Endothelial cell of umbilical vein (primary cell): Measurements from ENCODE around the gene RPL21. TPM values are rescaled to one million over a fixed set of nuclear protein-coding genes. Genes with fewer than 3 reads are reported as not detected.

Source experiments
- BruUV-seq: library from RNA; stranded (reverse); fragments of 400-500 nt; replicated peaks from 2 replicates; lab custom pipeline; 2021; lab: Mats Ljungman, UMichigan
- CTCF ChIA-PET: fragments of 300-600, 350-600 bp; sonication (Branson Sonifier 250); formaldehyde crosslinking; loops from one replicate; lab custom pipeline; 2021; ENCODE audit warnings: antibody characterized with exemption, inconsistent platforms; lab: Charles Lee
- POLR2A ChIA-PET: fragments of 300-600, 350-600 bp; sonication (Branson Sonifier 250); formaldehyde crosslinking; loops from one replicate; lab custom pipeline; 2021; ENCODE audit warnings: antibody characterized with exemption, inconsistent platforms; lab: Charles Lee
- DNase-seq: peaks from one replicate; pipeline ENCODE4 v3.0.0-alpha.2; 2011; ENCODE audit warnings: low read depth, low spot score
- FAIRE-seq: peaks from 2 replicates; lab custom pipeline; 2011; peaks lifted over from hg19 to GRCh38; lab: Jason Lieb, UNC
- H2AFZ ChIP-seq: 2 replicates; pipeline ENCODE4 v1.6.0; 2012; ENCODE audit warnings: low read depth, low read length, control low read depth, inconsistent platforms
- H3K27ac ChIP-seq: 2 replicates; pipeline ENCODE4 v1.5.1; 2011; ENCODE audit warnings: low read depth, mild to moderate bottlenecking, control low read depth, low read length, moderate library complexity; ENCODE audit not compliant: insufficient read depth
- H3K27me3 ChIP-seq, 2 experiments: 2 replicates each; pipeline versions ENCODE4 v1.6.0 to v1.6.1; 2011; ENCODE audit warnings: low read length in 2 of 2, mixed read lengths in 1 of 2; ENCODE audit not compliant: control insufficient read depth in 2 of 2, insufficient read depth in 2 of 2
- H3K36me3 ChIP-seq, 2 experiments: 2 replicates in 1 of 2; 3 replicates in 1 of 2; pipeline ENCODE4 v1.5.1; 2011; ENCODE audit warnings: low read length in 2 of 2, mild to moderate bottlenecking in 1 of 2, moderate library complexity in 1 of 2; ENCODE audit not compliant: control insufficient read depth in 2 of 2, insufficient read depth in 2 of 2; ENCODE audit errors: extremely low read depth in 1 of 2
- H3K4me1 ChIP-seq: 3 replicates; pipeline ENCODE4 v1.5.1; 2011; ENCODE audit warnings: mild to moderate bottlenecking, low read length; ENCODE audit not compliant: control insufficient read depth, insufficient read depth; ENCODE audit errors: extremely low read depth
- H3K4me2 ChIP-seq: 2 replicates; pipeline ENCODE4 v1.6.1; 2011; ENCODE audit warnings: low read length, control low read depth, mixed read lengths; ENCODE audit not compliant: insufficient read depth
- H3K4me3 ChIP-seq, 3 experiments: fragments of 200-600 bp in 1 of 3; sonication (generic), shearing (Covaris generic) in 1 of 3; replicated peaks in 1 of 3; 2 replicates each; pipeline ENCODE4 v1.5.1; 2011 to 2016; ENCODE audit warnings: control low read depth in 3 of 3, low read length in 3 of 3, mild to moderate bottlenecking in 2 of 3, inconsistent platforms in 1 of 3, low read depth in 1 of 3, moderate library complexity in 1 of 3; ENCODE audit not compliant: insufficient read depth in 1 of 3
- H3K79me2 ChIP-seq: 2 replicates; pipeline ENCODE4 v1.6.0; 2012; ENCODE audit warnings: low read length, inconsistent platforms; ENCODE audit not compliant: control insufficient read depth, insufficient read depth
- H3K9ac ChIP-seq: replicated peaks from 2 replicates; pipeline ENCODE3; 2011; ENCODE audit warnings: low read length, control low read depth; ENCODE audit not compliant: insufficient read depth; ENCODE audit errors: extremely low read depth
- H3K9me1 ChIP-seq: replicated peaks from 3 replicates; pipeline ENCODE4 v1.6.0; 2011; ENCODE audit warnings: mild to moderate bottlenecking, low read length; ENCODE audit not compliant: control insufficient read depth, insufficient read depth; ENCODE audit errors: extremely low read depth
- H3K9me3 ChIP-seq: replicated peaks from 2 replicates; pipeline ENCODE4 v1.5.1; 2012; ENCODE audit warnings: low read length, inconsistent platforms; ENCODE audit not compliant: control insufficient read depth, insufficient read depth
- H4K20me1 ChIP-seq: replicated peaks from 2 replicates; pipeline ENCODE3; 2011; ENCODE audit warnings: mild to moderate bottlenecking, low read length; ENCODE audit not compliant: control insufficient read depth, insufficient read depth; ENCODE audit errors: extremely low read depth
- EZH2 ChIP-seq: IDR thresholded peaks from 2 replicates; pipeline ENCODE4 v1.6.1; 2012; ENCODE audit warnings: borderline replicate concordance, low read depth, mild to moderate bottlenecking, moderate library complexity, low read length, inconsistent platforms; ENCODE audit not compliant: severe bottlenecking
- FOS ChIP-seq: IDR thresholded peaks from 2 replicates; pipeline ENCODE4 v1.6.1; 2011; ENCODE audit warnings: mild to moderate bottlenecking, low read length, moderate library complexity, borderline replicate concordance; ENCODE audit not compliant: insufficient read depth
- GATA2 ChIP-seq: IDR thresholded peaks from 2 replicates; pipeline ENCODE4 v1.7.0; 2011; ENCODE audit warnings: low read depth, mild to moderate bottlenecking, moderate library complexity, mixed read lengths, low read length; ENCODE audit not compliant: insufficient read length, insufficient read depth
- JUN ChIP-seq: IDR thresholded peaks from 2 replicates; pipeline ENCODE4 v1.6.1; 2011; ENCODE audit warnings: borderline replicate concordance, low read depth; ENCODE audit not compliant: insufficient read length, insufficient read depth
- MYC ChIP-seq: IDR thresholded peaks from one replicate; pipeline ENCODE4 v1.6.1; 2011; ENCODE audit warnings: mild to moderate bottlenecking, low read depth, low read length
- POLR2A ChIP-seq: IDR thresholded peaks from 2 replicates; pipeline ENCODE4 v1.6.1; 2012; ENCODE audit warnings: low read depth, mild to moderate bottlenecking, control low read depth, low read length
- POLR2AphosphoS5 ChIP-seq: IDR thresholded peaks from 2 replicates; pipeline ENCODE4 v1.6.1; 2012; ENCODE audit warnings: low read depth, mild to moderate bottlenecking, control low read depth, low read length, moderate library complexity; ENCODE audit not compliant: insufficient read depth
- dilution Hi-C: fragments of 300-500 bp; cut with MboI; formaldehyde crosslinking; loops from one replicate; pipeline ENCODE4 v1.15.0; 2019; ENCODE audit warnings: low sequenced_read_pairs; ENCODE audit not compliant: extremely low pct_ligation_motif_present
- intact Hi-C: fragments of 100-400 bp; cut with micrococcal nuclease; formaldehyde crosslinking; loops from one replicate; pipeline ENCODE4 v1.10.0; 2022
- polyA plus RNA-seq, 4 experiments: library from polyadenylated mRNA; depleted of rRNA in 3 of 4; stranded (reverse) in 3 of 4; unstranded in 1 of 4; fragments of >200 nt; gene quantifications; 2 replicates each; pipeline versions ENCODE4 v1.2.1 to v1.2.3, GENCODE V29; 2011 to 2012; ENCODE audit warnings: missing spikeins in 1 of 4
- total RNA-seq: library from RNA; stranded (reverse); gene quantifications from 2 replicates; pipeline ENCODE4 v1.2.3, GENCODE V29; 2021
- TF ChIP-seq, protein P1 (sequence below), 2 donors: IDR thresholded peaks; 1 replicate in 1 of 2; 2 replicates in 1 of 2; pipeline ENCODE4 v1.5.1; 2011; ENCODE audit warnings: low read length in 2 of 2, mild to moderate bottlenecking in 2 of 2, moderate library complexity in 2 of 2, control low read depth in 1 of 2, inconsistent platforms in 1 of 2, low read depth in 1 of 2; ENCODE audit not compliant: insufficient read depth in 1 of 2; ENCODE audit errors: extremely low read depth in 1 of 2
- TF ChIP-seq, protein P2 (sequence below): IDR thresholded peaks from 2 replicates; pipeline ENCODE4 v1.6.1; 2011; ENCODE audit not compliant: insufficient read depth, insufficient read length

The RPL21 gene
- total and polyA plus RNA-seq, 2 donors (not counting 3 experiments of a cell fraction or from before 2014, with no cell fraction given) = 585 to 871 TPM

DNA sequence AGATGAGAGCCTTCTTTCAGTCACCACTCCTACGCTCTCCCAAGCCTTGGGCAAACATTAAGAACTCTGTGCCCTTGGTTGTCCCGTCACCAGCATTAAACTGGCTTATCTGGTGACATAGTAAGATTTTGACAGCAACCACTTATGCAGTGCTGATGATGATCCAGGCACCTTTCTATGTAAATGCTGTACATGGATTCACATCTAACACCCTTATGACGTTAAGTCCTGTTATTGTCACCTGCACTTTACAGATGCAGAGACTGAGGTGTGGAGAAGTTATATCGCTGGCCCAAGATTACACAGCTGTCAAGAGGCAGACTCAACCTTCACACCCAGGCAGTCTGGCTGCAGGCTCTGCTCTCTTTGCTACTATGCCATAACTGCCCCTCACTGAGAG is 44.3 kb downstream of the RPL21 start:
- H3K9ac ChIP-seq = no peak overlapping the region
- H4K20me1 ChIP-seq = no peaks in the 10 kb centered on the region
- TF ChIP-seq MYC = no peak
- TF ChIP-seq, protein P1, sequence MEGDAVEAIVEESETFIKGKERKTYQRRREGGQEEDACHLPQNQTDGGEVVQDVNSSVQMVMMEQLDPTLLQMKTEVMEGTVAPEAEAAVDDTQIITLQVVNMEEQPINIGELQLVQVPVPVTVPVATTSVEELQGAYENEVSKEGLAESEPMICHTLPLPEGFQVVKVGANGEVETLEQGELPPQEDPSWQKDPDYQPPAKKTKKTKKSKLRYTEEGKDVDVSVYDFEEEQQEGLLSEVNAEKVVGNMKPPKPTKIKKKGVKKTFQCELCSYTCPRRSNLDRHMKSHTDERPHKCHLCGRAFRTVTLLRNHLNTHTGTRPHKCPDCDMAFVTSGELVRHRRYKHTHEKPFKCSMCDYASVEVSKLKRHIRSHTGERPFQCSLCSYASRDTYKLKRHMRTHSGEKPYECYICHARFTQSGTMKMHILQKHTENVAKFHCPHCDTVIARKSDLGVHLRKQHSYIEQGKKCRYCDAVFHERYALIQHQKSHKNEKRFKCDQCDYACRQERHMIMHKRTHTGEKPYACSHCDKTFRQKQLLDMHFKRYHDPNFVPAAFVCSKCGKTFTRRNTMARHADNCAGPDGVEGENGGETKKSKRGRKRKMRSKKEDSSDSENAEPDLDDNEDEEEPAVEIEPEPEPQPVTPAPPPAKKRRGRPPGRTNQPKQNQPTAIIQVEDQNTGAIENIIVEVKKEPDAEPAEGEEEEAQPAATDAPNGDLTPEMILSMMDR (IDR thresholded peaks at IDR 0.05; ENCODE audit: extremely low read depth in 1 of 2, insufficient read depth in 1 of 2, low read depth in 1 of 2, low read length in 2 of 2) = no peak
- TF ChIP-seq JUN = no peak
- TF ChIP-seq, protein P2, sequence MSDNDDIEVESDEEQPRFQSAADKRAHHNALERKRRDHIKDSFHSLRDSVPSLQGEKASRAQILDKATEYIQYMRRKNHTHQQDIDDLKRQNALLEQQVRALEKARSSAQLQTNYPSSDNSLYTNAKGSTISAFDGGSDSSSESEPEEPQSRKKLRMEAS = no peak
- no peak for TF ChIP-seq FOS
- TF ChIP-seq POLR2A = no peak
- TF ChIP-seq POLR2AphosphoS5 = no peak
- TF ChIP-seq GATA2 = no peak
- TF ChIP-seq EZH2 = no peak
- FAIRE-seq (no peak), DNase-seq (no peak)
- no peak overlapping the region for H3K27ac ChIP-seq
- H3K27me3 ChIP-seq = peaks cover 11 to 12% of the 10 kb centered on the region in 2 experiments
- H3K9me3 ChIP-seq = no peaks in the 10 kb centered on the region
- intact Hi-C loops (no loop called here), dilution Hi-C loops (no loop called here)
- H3K4me1 ChIP-seq = no peaks in the 10 kb centered on the region
- H3K4me3 ChIP-seq = no peak overlapping the region
- H3K36me3 ChIP-seq = no peaks in the 10 kb centered on the region
- no TSS peak for BruUV-seq
- no peaks in the 10 kb centered on the region for H3K79me2 ChIP-seq
- no peaks in the 10 kb centered on the region for H3K9me1 ChIP-seq
- CTCF ChIA-PET = no interaction called here
- POLR2A ChIA-PET = no interaction called here
- H3K4me2 ChIP-seq = no peak overlapping the region
- H2AFZ ChIP-seq = no peak overlapping the region
